GM23338 (cell line): ENCODE results near the gene AACS. TPM values are rescaled to one million over a fixed set of nuclear protein-coding genes. Genes with fewer than 3 reads are reported as not detected.
"Not testable (repeated sequence)": the region's sequence is repeated elsewhere in the genome, so short reads cannot be mapped to it uniquely, and the experiment has no call there.

Experiments used
- ATAC-seq: fragments of 200-7000 bp; cut with Tn5 transposase; 3 replicates; pipeline ENCODE4 v1.9.1; 2020
- DNase-seq: peaks from one replicate; pipeline ENCODE4 v3.0.0-alpha.2; 2015; ENCODE audit warnings: low spot score
- H2AFZ ChIP-seq: fragments of 200-600 bp; sonication (generic); 2 replicates; pipeline ENCODE4 v1.8.0; 2016; ENCODE audit warnings: antibody characterized with exemption, mild to moderate bottlenecking, moderate library complexity
- H3F3A ChIP-seq: fragments of 200-600 bp; sonication (generic); replicated peaks from 2 replicates; pipeline ENCODE4 v1.8.0; 2017; ENCODE audit warnings: antibody characterized with exemption, mixed run types, low read depth
- H3K27ac ChIP-seq: fragments of 200-600 bp; sonication (generic); 2 replicates; pipeline ENCODE4 v1.6.1; 2016; ENCODE audit warnings: low read depth
- H3K27me3 ChIP-seq: fragments of 200-600 bp; sonication (generic); 2 replicates; pipeline ENCODE4 v1.8.0; 2016; ENCODE audit warnings: mild to moderate bottlenecking, mixed run types, moderate library complexity; ENCODE audit not compliant: insufficient read depth
- H3K36me3 ChIP-seq: fragments of 200-600 bp; sonication (generic); 2 replicates; pipeline ENCODE4 v1.8.0; 2016; ENCODE audit warnings: mild to moderate bottlenecking; ENCODE audit not compliant: insufficient read depth
- H3K4me1 ChIP-seq: fragments of 200-600 bp; sonication (generic); 2 replicates; pipeline ENCODE4 v1.8.0; 2016; ENCODE audit warnings: mild to moderate bottlenecking, moderate library complexity; ENCODE audit not compliant: insufficient read depth
- H3K4me2 ChIP-seq: fragments of 200-600 bp; sonication (generic); 2 replicates; pipeline ENCODE4 v1.7.1; 2017; ENCODE audit warnings: mixed run types
- H3K4me3 ChIP-seq: fragments of 200-600 bp; sonication (generic); 2 replicates; pipeline ENCODE4 v1.6.1; 2016; ENCODE audit warnings: mixed run types
- H3K79me2 ChIP-seq: fragments of 200-600 bp; sonication (generic); replicated peaks from 2 replicates; pipeline ENCODE4 v1.8.0; 2017; ENCODE audit warnings: mild to moderate bottlenecking; ENCODE audit not compliant: insufficient read depth
- H3K9me2 ChIP-seq: fragments of 200-600 bp; sonication (generic); 2 replicates; pipeline ENCODE4 v1.8.0; 2017; ENCODE audit not compliant: insufficient read depth
- H4K20me1 ChIP-seq: fragments of 200-600 bp; sonication (generic); replicated peaks from 2 replicates; pipeline ENCODE4 v1.8.0; 2017; ENCODE audit warnings: mild to moderate bottlenecking; ENCODE audit not compliant: insufficient read depth
- H3K27ac Mint-ChIP-seq: 2 replicates; pipeline ENCODE4 v1.8.0; 2020; ENCODE audit warnings: inconsistent platforms, mild to moderate bottlenecking, moderate library complexity, mixed read lengths
- H3K27me3 Mint-ChIP-seq: 3 replicates; pipeline ENCODE4 v1.8.0; 2022; ENCODE audit warnings: low read depth, mild to moderate bottlenecking, moderate library complexity, mixed read lengths, inconsistent platforms; ENCODE audit not compliant: insufficient read depth, poor library complexity
- H3K36me3 Mint-ChIP-seq: 3 replicates; pipeline ENCODE4 v1.8.0; 2021; ENCODE audit warnings: low read depth, mild to moderate bottlenecking, inconsistent platforms, moderate library complexity, mixed read lengths
- H3K4me1 Mint-ChIP-seq: 3 replicates; pipeline ENCODE4 v1.8.0; 2020; ENCODE audit warnings: mild to moderate bottlenecking, inconsistent platforms, mixed read lengths
- H3K4me3 Mint-ChIP-seq: 3 replicates; pipeline ENCODE4 v1.8.0; 2021; ENCODE audit warnings: moderate library complexity, mild to moderate bottlenecking, inconsistent platforms, mixed read lengths
- H3K9me3 Mint-ChIP-seq: 3 replicates; pipeline ENCODE4 v1.8.0; 2020; ENCODE audit warnings: moderate library complexity, mild to moderate bottlenecking, inconsistent platforms, mixed read lengths
- CTCF ChIP-seq, 2 experiments: fragments of 200-600 bp in 1 of 2; sonication (generic) in 1 of 2; conservative IDR thresholded peaks; 2 replicates each; pipeline versions ENCODE4 v1.5.1 to v1.6.1; 2016 to 2017; ENCODE audit warnings: antibody characterized with exemption in 2 of 2, low read depth in 2 of 2, mild to moderate bottlenecking in 2 of 2, moderate library complexity in 1 of 2
- EZH2phosphoT487 ChIP-seq: fragments of 200-600 bp; sonication (generic); IDR thresholded peaks from one replicate; pipeline ENCODE4 v1.8.1; 2018; ENCODE audit warnings: antibody characterized with exemption; ENCODE audit not compliant: unreplicated experiment
- NANOG ChIP-seq: IDR thresholded peaks from 2 replicates; pipeline ENCODE4 v1.6.1; 2016; ENCODE audit warnings: antibody characterized with exemption, borderline replicate concordance
- STAT1 ChIP-seq: IDR thresholded peaks from one replicate; pipeline ENCODE4 v1.6.1; 2016; ENCODE audit warnings: antibody characterized with exemption; ENCODE audit not compliant: unreplicated experiment
- ZNF331 ChIP-seq: fragments of 250-450 bp; sonication (Bioruptor Pico); IDR thresholded peaks from 2 replicates; pipeline ENCODE4 v1.5.0; 2020; ENCODE audit warnings: low read depth, mild to moderate bottlenecking, moderate library complexity
- polyA plus RNA-seq: library from polyadenylated mRNA; unstranded; fragments of >200 nt; fragmentation: Nextera tagmentation; extraction: Ambion mirVana; gene quantifications from 2 replicates; pipeline ENCODE4 v1.2.1, GENCODE V29; 2016
- total RNA-seq: library from RNA; depleted of rRNA; stranded (reverse); fragments of >200 nt; shearing (Covaris generic); gene quantifications from 2 replicates; pipeline ENCODE4 v1.2.3, GENCODE V29; 2014

The AACS gene
- total and polyA plus RNA-seq, 2 experiments from 2014 or later: 31.1 to 64.4 TPM

GRCh38 chr12:125137766-125138344 is 72.6 kb downstream of the AACS start (continued):
- TF ChIP-seq ZNF331 (CRISPR knock-in tag) (no peak), STAT1 (no peak), NANOG (no peak)

GRCh38 chr12:125140279-125141209 is 75.3 kb downstream of the AACS start:
- H3K4me1 ChIP-seq: peaks cover 13% of the 10 kb centered on the region; the same call in 1 of the 2 replicates
- H3K27ac Mint-ChIP-seq: no peak overlapping the region
- peaks cover 16% of the 10 kb centered on the region for H3K27me3 Mint-ChIP-seq
- H3K4me1 Mint-ChIP-seq: peaks cover 26% of the 10 kb centered on the region
- H2AFZ ChIP-seq: no peak overlapping the region
- peak; percentile 52 for ATAC-seq
- TF ChIP-seq EZH2phosphoT487 (no peak), CTCF (conservative IDR thresholded peaks at IDR 0.05; ENCODE audit: low read depth in 2 of 2) (0 out of 4 replicates have a peak, but pooled peaks of 1 of the 2 experiments have one; percentile 3)
- no peaks in the 10 kb centered on the region for H3K79me2 ChIP-seq
- no peaks in the 10 kb centered on the region; the same call in 1 of the 2 replicates for H4K20me1 ChIP-seq
- DNase-seq: peak; percentile 63
- H3K9me2 ChIP-seq: no peaks in the 10 kb centered on the region
- H3K4me3 Mint-ChIP-seq: no peak overlapping the region
- H3K9me3 Mint-ChIP-seq: no peaks in the 10 kb centered on the region
- H3K27me3 ChIP-seq: no peaks in the 10 kb centered on the region
- no peaks in the 10 kb centered on the region for H3K36me3 ChIP-seq
- H3K36me3 Mint-ChIP-seq: peaks cover 4% of the 10 kb centered on the region; the same call in 1 of the 3 replicates
- H3K4me3 ChIP-seq: no peak overlapping the region
- 0 out of 2 replicates have a peak, but pooled peaks cover 4% of the 10 kb centered on the region for H3F3A ChIP-seq
- H3K4me2 ChIP-seq: no peak overlapping the region
- H3K27ac ChIP-seq: peak overlapping the region; percentile 69; the same call in 1 of the 2 replicates

GRCh38 chr12:125141210-125141573 is 76.0 kb downstream of the AACS start:
- H3K4me3 Mint-ChIP-seq, H3K27me3 ChIP-seq, ATAC-seq, H3F3A ChIP-seq, H3K4me3 ChIP-seq, H3K27ac Mint-ChIP-seq, H3K9me2 ChIP-seq, H3K36me3 Mint-ChIP-seq, H4K20me1 ChIP-seq, H3K36me3 ChIP-seq, H3K27ac ChIP-seq, H2AFZ ChIP-seq, H3K79me2 ChIP-seq, H3K4me2 ChIP-seq, H3K9me3 Mint-ChIP-seq, DNase-seq: not testable (repeated sequence)
- H3K4me1 ChIP-seq: peaks cover 13% of the 10 kb centered on the region; the same call in 1 of the 2 replicates
- peaks cover 26% of the 10 kb centered on the region for H3K4me1 Mint-ChIP-seq
- H3K27me3 Mint-ChIP-seq: peaks cover 17% of the 10 kb centered on the region
